Measurements from ENCODE around the gene CPSF3. TPM values are rescaled to one million over a fixed set of nuclear protein-coding genes. Genes with fewer than 3 reads are reported as not detected.

Gene CPSF3
- total and polyA plus RNA-seq, 2 of the 13 experiments (the other 11 are each of a cell fraction or from before 2014, with no cell fraction given), result 19.8 to 93.0 TPM

- no peak for TF ChIP-seq ZFAT (CRISPR knock-in tag; conservative IDR thresholded peaks at IDR 0.05)
- TF ChIP-seq ZNF773 (CRISPR knock-in tag; IDR thresholded peaks at IDR 0.05; ENCODE audit: borderline replicate concordance), result no peak
- no peak for TF ChIP-seq ZNF562 (CRISPR knock-in tag; IDR thresholded peaks at IDR 0.05; ENCODE audit: borderline replicate concordance)
- peak; percentile 86 for TF ChIP-seq AHDC1 (CRISPR knock-in tag; IDR thresholded peaks at IDR 0.05; ENCODE audit: borderline replicate concordance)
- TF ChIP-seq ZNF564 (CRISPR knock-in tag; IDR thresholded peaks at IDR 0.05), result 0 out of 2 replicates have a peak, but pooled peaks have one; percentile 27
- no peak for TF ChIP-seq SP140L (CRISPR knock-in tag; IDR thresholded peaks at IDR 0.05; ENCODE audit: borderline replicate concordance)
- TF ChIP-seq ZNF646 (CRISPR knock-in tag; IDR thresholded peaks at IDR 0.05), result no peak
- TF ChIP-seq ZFY (CRISPR knock-in tag; IDR thresholded peaks at IDR 0.05), result peak; percentile 72
- peak; percentile 62 for TF ChIP-seq CREM (IDR thresholded peaks at IDR 0.05)
- TF ChIP-seq CREM (CRISPR knock-in tag; IDR thresholded peaks at IDR 0.05), result no peak
- TF ChIP-seq TP53 (CRISPR knock-in tag; conservative IDR thresholded peaks at IDR 0.05), result 0 out of 2 replicates have a peak, but pooled peaks have one; percentile 63
- TF ChIP-seq NCOA1 (CRISPR knock-in tag; IDR thresholded peaks at IDR 0.05), result no peak
- peak; percentile 69; the same call in 1 of the 2 replicates for TF ChIP-seq MIER3 (CRISPR knock-in tag; IDR thresholded peaks at IDR 0.05; ENCODE audit: borderline replicate concordance)
- TF ChIP-seq ATAD3A (CRISPR knock-in tag; IDR thresholded peaks at IDR 0.05), result no peak
- no peak for TF ChIP-seq RORA (CRISPR knock-in tag; IDR thresholded peaks at IDR 0.05)
- no peak for TF ChIP-seq ZNF335 (CRISPR knock-in tag; IDR thresholded peaks at IDR 0.05)
Measured at GRCh38 chr2:9380702-9381628, 42.5 kb upstream of the CPSF3 start (continued).
